ENCODE results near the gene ZNHIT2. TPM values are rescaled to one million over a fixed set of nuclear protein-coding genes. Genes with fewer than 3 reads are reported as not detected.

Gene ZNHIT2
- total and polyA plus RNA-seq, 2 of the 13 experiments (the other 11 are each of a cell fraction or from before 2014, with no cell fraction given), result 1.1 to 6.5 TPM

- TF ChIP-seq ZNF850 (CRISPR knock-in tag; conservative IDR thresholded peaks at IDR 0.05), result no peak
- TF ChIP-seq JUND (CRISPR knock-in tag; IDR thresholded peaks at IDR 0.05), result no peak
- no peak for TF ChIP-seq ZNF3 (CRISPR knock-in tag; IDR thresholded peaks at IDR 0.05)
- peak; percentile 52 for TF ChIP-seq ZNF121 (CRISPR knock-in tag; IDR thresholded peaks at IDR 0.05)
- TF ChIP-seq PAXIP1 (CRISPR knock-in tag; conservative IDR thresholded peaks at IDR 0.05), result no peak
- 0 out of 2 replicates have a peak, but pooled peaks have one; percentile 8 for TF ChIP-seq MYC (CRISPR knock-in tag; IDR thresholded peaks at IDR 0.05; ENCODE audit: borderline replicate concordance)
- TF ChIP-seq NFIB (CRISPR knock-in tag; IDR thresholded peaks at IDR 0.05; ENCODE audit: borderline replicate concordance), result no peak
- no peak for TF ChIP-seq NCOA1 (CRISPR knock-in tag; IDR thresholded peaks at IDR 0.05)
- TF ChIP-seq HINFP (CRISPR knock-in tag; IDR thresholded peaks at IDR 0.05; ENCODE audit: low read depth), result no peak
- TF ChIP-seq LRRFIP1 (CRISPR knock-in tag; conservative IDR thresholded peaks at IDR 0.05), result no peak
- no peak for TF ChIP-seq NFAT5 (CRISPR knock-in tag; IDR thresholded peaks at IDR 0.05)
- no peak; the same call in 1 of the 2 replicates for TF ChIP-seq THAP9 (CRISPR knock-in tag; IDR thresholded peaks at IDR 0.05; ENCODE audit: borderline replicate concordance)
- no peak for TF ChIP-seq ZNF24 (IDR thresholded peaks at IDR 0.05)
These were observed 17.6 kb upstream of the ZNHIT2 start (continued) for GRCh38 chr11:65134952-65135632.
